SU-DHL-6 (cell line): ENCODE measurements around the gene LPAR1.

Experiments used
- H2AFZ ChIP-seq: fragments of 200-600 bp; sonication (generic); 2 replicates; pipeline ENCODE4 v1.6.1; 2014; ENCODE audit warnings: low read depth, mild to moderate bottlenecking, moderate library complexity, mixed read lengths, antibody characterized with exemption, low read length; ENCODE audit not compliant: severe bottlenecking
- H3F3A ChIP-seq: fragments of 200-600 bp; shearing (Covaris generic); 2 replicates; pipeline ENCODE4 v1.6.0; 2016; ENCODE audit warnings: antibody characterized with exemption, mild to moderate bottlenecking; ENCODE audit not compliant: insufficient read depth
- H3K27ac ChIP-seq: fragments of 200-600 bp; sonication (generic); 2 replicates; pipeline ENCODE4 v1.5.1; 2016; ENCODE audit warnings: low read depth, mild to moderate bottlenecking, low read length, moderate library complexity, mixed read lengths
- H3K27me3 ChIP-seq: fragments of 200-600 bp; sonication (generic), shearing (Covaris generic); 2 replicates; pipeline ENCODE4 v1.6.0; 2014; ENCODE audit warnings: mild to moderate bottlenecking, low read length
- H3K36me3 ChIP-seq: fragments of 200-600 bp; sonication (generic); 2 replicates; pipeline ENCODE4 v1.6.1; 2014; ENCODE audit warnings: mild to moderate bottlenecking, low read length, mixed read lengths
- H3K4me2 ChIP-seq: fragments of 300-600, 200-600 bp; shearing (Covaris generic), sonication (generic); 2 replicates; pipeline ENCODE4 v1.6.0; 2014; ENCODE audit warnings: low read length, low read depth, mild to moderate bottlenecking; ENCODE audit not compliant: poor library complexity, severe bottlenecking
- H3K4me3 ChIP-seq: fragments of 200-600 bp; sonication (generic); 2 replicates; pipeline ENCODE4 v1.5.1; 2014; ENCODE audit warnings: antibody characterized with exemption, low read length, mild to moderate bottlenecking, mixed read lengths; ENCODE audit not compliant: insufficient read depth, poor library complexity, severe bottlenecking
- H3K79me2 ChIP-seq: fragments of 200-600 bp; sonication (generic); 2 replicates; pipeline ENCODE4 v1.6.1; 2014; ENCODE audit warnings: mild to moderate bottlenecking, low read length, moderate library complexity; ENCODE audit not compliant: insufficient read depth
- H3K9ac ChIP-seq: fragments of 200-600 bp; sonication (generic); 2 replicates; pipeline ENCODE4 v1.7.0; 2014; ENCODE audit warnings: mild to moderate bottlenecking, low read length
- H3K9me2 ChIP-seq: fragments of 200-600 bp; sonication (generic); replicated peaks from 2 replicates; pipeline ENCODE4 v1.6.1; 2014; ENCODE audit warnings: low read length; ENCODE audit not compliant: insufficient read depth
- H3K9me3 ChIP-seq: fragments of 200-600 bp; sonication (generic); 2 replicates; pipeline ENCODE4 v1.6.1; 2014; ENCODE audit warnings: low read length, mixed read lengths; ENCODE audit not compliant: insufficient read depth
- H4K20me1 ChIP-seq: fragments of 200-600 bp; sonication (generic); 2 replicates; pipeline ENCODE4 v1.6.1; 2014; ENCODE audit warnings: low read depth, mild to moderate bottlenecking, antibody characterized with exemption, low read length, moderate library complexity, mixed read lengths
- EZH2phosphoT487 ChIP-seq: fragments of 200-600 bp; sonication (generic), shearing (Covaris generic); conservative IDR thresholded peaks from 2 replicates; pipeline ENCODE4 v1.6.1; 2018; ENCODE audit warnings: mild to moderate bottlenecking, antibody characterized with exemption, low read length, moderate library complexity, mixed read lengths
- TF ChIP-seq, protein P1 (sequence below): fragments of 200-600 bp; sonication (generic); IDR thresholded peaks from one replicate; pipeline ENCODE4 v1.5.1; 2017; ENCODE audit warnings: antibody characterized with exemption, mild to moderate bottlenecking, low read length, moderate library complexity; ENCODE audit not compliant: insufficient read depth, poor library complexity, severe bottlenecking

The LPAR1 gene

DNA sequence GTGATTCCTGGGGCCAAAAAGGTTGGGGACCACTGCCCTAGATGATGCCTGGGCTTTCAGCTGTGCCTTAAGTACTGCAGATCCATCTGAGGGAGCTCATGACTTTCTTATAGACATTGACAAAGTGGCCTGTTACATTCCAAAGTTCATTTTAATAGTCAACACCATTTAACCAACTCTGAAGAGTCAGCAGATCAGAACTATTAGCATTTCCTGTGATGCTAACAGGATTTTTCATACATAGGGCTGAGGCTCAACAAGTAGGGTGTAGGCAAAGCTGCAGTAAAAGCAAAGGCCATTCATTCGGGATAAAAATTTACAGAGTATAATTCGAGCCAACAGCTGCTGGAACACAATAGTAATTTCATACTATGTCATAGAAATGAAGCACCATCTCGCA is 105.4 kb downstream of the LPAR1 start:
- TF ChIP-seq, protein P1, sequence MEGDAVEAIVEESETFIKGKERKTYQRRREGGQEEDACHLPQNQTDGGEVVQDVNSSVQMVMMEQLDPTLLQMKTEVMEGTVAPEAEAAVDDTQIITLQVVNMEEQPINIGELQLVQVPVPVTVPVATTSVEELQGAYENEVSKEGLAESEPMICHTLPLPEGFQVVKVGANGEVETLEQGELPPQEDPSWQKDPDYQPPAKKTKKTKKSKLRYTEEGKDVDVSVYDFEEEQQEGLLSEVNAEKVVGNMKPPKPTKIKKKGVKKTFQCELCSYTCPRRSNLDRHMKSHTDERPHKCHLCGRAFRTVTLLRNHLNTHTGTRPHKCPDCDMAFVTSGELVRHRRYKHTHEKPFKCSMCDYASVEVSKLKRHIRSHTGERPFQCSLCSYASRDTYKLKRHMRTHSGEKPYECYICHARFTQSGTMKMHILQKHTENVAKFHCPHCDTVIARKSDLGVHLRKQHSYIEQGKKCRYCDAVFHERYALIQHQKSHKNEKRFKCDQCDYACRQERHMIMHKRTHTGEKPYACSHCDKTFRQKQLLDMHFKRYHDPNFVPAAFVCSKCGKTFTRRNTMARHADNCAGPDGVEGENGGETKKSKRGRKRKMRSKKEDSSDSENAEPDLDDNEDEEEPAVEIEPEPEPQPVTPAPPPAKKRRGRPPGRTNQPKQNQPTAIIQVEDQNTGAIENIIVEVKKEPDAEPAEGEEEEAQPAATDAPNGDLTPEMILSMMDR, result no peak
- no peak for TF ChIP-seq EZH2phosphoT487
- H3F3A ChIP-seq, result no peaks in the 10 kb centered on the region
- H3K27me3 ChIP-seq, result no peaks in the 10 kb centered on the region
- no peaks in the 10 kb centered on the region for H3K79me2 ChIP-seq
- H2AFZ ChIP-seq, result no peak overlapping the region
- no peak overlapping the region for H3K9ac ChIP-seq
- no peak overlapping the region for H3K27ac ChIP-seq
- no peaks in the 10 kb centered on the region for H3K9me2 ChIP-seq
- no peaks in the 10 kb centered on the region for H4K20me1 ChIP-seq
- H3K4me3 ChIP-seq, result no peak overlapping the region
- H3K9me3 ChIP-seq, result peaks cover 4% of the 10 kb centered on the region; the same call in 1 of the 2 replicates
- no peak overlapping the region for H3K4me2 ChIP-seq
- H3K36me3 ChIP-seq, result no peaks in the 10 kb centered on the region

DNA sequence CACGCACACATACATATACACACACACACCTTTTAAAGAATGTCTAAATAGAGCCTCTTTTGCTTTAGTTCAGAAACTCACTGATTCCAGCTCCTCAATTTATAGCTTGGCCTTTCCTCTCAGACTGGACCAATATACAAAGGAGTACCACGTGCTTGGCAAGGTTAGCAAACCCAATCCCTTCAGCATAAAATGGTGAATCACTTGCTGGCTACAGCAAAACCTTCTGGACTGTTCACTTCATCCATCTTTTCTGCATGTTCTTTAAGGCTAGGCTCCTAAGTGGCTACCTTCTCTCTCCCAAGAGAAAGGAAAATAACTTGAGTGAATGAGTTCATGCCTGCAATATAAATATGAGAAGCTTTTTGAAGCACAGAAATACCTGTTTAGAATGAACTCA is 109.7 kb downstream of the LPAR1 start:
- no peaks in the 10 kb centered on the region for H3K9me2 ChIP-seq
- no peaks in the 10 kb centered on the region for H3K79me2 ChIP-seq
- no peak overlapping the region for H3K4me3 ChIP-seq
- H4K20me1 ChIP-seq, result no peaks in the 10 kb centered on the region
- H3K27ac ChIP-seq, result no peak overlapping the region
- TF ChIP-seq, protein P1, result no peak
- no peak for TF ChIP-seq EZH2phosphoT487
- peaks cover 4% of the 10 kb centered on the region; the same call in 1 of the 2 replicates for H3K9me3 ChIP-seq
- H3K36me3 ChIP-seq, result no peaks in the 10 kb centered on the region
- no peak overlapping the region for H3K4me2 ChIP-seq
- H3F3A ChIP-seq, result no peaks in the 10 kb centered on the region
- H2AFZ ChIP-seq, result no peak overlapping the region
- H3K27me3 ChIP-seq, result no peaks in the 10 kb centered on the region
- no peak overlapping the region for H3K9ac ChIP-seq

DNA sequence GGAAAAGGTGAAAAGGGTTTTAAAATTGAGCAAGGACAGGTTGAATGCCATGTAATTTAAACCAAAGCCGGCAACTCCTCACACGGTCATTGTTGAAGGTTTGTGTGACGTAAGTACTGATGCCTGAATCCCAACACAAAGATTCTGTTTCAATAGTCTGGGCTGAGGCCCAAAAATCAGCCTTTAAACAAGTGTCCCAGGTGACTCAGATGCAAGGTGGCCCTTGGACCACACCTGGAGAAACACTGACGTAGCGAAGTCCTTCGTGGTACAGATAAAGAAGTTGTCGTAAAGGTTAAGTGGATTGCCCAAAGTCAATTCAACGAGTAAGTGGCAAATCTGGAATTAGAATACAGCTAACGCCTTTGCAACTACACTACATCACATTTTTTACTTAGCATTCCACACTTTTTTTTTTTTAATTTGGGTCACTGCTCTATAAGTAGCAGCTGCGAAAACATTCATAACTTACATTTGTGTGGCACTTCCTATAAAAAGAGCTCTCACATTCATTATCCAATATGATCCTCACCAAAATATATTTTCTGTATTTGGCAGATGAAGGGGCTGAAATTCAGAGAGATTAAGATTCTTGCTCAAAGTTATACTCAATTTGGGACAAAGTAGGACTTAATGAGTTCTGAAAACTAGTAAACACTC is 111.3 kb downstream of the LPAR1 start:
- Histone ChIP-seq H3K9me2 (no peaks in the 10 kb centered on the region), H2AFZ (no peak overlapping the region), H3K27ac (no peak overlapping the region), H3K9me3 (peaks cover 2% of the 10 kb centered on the region; the same call in 1 of the 2 replicates), H3F3A (no peaks in the 10 kb centered on the region), H3K36me3 (no peaks in the 10 kb centered on the region), H3K4me2 (no peak overlapping the region), H3K27me3 (no peaks in the 10 kb centered on the region), H4K20me1 (no peaks in the 10 kb centered on the region), H3K4me3 (no peak overlapping the region), H3K79me2 (no peaks in the 10 kb centered on the region), H3K9ac (no peak overlapping the region)
- TF ChIP-seq, protein P1, result no peak
- TF ChIP-seq EZH2phosphoT487, result no peak
